Measurements from ENCODE around the gene FHDC1.
A peak's percentile ranks its signal among the peaks of the same experiment; 100 is the strongest.

The FHDC1 gene

DNA sequence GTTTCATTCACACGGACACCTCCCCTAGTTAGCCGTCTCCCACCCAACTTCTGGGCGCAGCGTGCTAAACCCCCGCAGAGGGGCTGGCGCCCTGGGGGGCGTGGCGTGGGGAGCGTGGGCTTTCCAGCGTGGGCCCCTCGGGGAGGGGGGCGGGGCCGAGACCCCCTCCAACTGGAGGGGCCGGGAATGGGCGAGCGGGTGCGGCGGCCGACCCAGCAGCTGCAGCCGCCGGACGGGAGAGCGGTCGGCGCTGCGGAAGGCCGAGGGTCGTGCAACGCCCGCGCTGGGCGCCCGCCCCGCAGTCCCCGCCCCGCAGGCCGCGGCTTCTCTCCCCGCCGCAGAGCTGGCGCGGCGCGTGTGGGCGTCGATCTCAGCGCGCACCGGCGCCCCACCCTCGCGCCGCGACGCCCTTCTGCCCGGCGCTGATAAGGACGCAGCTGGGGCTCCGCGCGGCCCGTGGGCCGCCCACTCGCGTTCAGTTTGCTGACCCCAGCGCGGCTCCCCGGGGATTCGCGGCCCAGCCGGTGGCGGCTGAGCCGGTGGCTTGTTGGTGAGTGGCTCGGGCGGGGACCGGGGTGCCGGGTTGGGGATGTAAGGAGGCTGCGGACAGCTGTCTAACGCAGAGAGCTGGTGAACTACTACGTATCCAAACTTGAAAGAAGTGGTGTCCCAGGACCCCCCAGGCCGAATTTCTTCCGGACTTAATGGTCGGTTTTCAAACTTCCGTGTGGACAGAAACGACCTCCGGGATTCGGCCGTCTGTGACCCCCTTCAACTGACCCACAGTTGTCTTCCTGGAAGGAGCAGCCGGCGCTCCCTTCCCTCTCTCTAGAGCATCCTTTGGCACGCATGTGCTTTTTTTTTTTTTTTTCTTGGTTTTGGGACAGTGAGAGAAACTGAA lies 1.5 kb downstream of the FHDC1 start:
- no peak for DNase-seq

DNA sequence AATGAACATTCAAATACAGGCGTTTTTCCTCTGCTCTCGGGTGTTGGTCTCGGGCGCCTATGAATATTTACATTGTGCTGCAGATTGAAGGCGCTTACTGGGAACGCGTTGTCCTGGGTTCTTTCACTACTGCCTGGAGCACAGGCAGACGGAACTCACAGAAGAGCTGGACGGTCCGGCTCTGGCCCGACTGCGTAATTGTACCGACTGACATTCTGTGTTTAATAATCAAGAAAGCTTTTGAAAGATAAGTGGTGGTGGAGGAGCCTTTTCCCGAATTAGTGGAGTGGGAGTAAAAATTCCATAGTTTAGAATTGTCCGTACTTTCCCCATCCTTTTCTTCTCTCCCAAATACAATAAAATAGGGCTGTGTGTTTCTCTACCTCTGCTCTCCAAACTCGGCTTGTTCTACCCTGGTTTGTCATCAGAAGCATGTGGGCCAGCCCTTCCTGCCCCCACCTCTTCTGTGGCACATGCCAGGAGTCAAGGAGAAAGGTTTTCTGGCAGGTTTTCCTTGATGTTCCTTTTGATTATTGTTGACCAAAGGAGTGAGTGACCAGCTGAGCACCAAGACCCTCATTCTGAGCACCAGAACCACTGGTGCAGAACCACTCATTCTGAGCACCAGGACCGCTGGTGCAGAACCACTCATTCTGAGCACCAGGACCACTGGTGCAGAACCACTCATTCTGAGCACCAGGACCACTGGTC lies 2.3 kb downstream of the FHDC1 start:
- peak in 1 of 2 experiments; percentile 14 for DNase-seq

DNA sequence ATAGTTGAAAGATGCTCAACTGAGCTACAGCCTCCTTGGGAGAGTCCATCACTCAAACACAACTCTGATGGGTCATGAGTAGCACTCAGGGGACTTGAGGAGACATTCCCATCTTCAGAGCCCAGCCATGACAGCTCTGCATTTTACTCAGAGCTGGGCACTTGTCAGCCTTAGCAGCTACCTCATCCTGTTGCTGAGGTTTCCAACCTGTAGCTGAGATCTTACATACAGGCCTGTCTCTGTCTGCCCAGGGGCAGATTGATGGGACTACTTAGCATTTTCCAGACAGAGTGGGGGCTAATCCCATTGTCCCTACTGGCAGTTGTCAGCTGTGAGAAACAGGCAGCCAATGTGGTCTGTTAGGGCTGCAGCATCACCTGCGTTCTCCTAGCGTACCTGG lies 3.5 kb downstream of the FHDC1 start:
- DNase-seq: no peak

DNA sequence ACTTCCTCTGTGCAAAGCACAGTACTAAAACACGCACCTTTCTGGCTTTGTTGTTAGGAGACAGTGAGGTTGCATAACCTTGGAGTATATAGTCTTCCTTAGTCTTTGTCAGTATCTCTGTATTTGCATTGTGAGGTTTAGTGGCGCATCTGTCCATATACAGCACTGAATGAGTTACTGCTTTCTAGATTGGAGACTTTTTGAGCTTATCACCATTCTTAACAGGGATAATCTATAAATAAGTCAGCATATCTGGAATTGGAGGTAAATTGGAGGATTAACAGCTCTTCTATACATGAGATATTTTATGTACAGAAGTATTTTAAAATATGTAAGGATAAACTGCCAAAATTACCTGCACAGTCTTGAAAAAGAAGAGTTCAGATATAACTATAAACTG lies 4.3 kb downstream of the FHDC1 start:
- no peak for DNase-seq

DNA sequence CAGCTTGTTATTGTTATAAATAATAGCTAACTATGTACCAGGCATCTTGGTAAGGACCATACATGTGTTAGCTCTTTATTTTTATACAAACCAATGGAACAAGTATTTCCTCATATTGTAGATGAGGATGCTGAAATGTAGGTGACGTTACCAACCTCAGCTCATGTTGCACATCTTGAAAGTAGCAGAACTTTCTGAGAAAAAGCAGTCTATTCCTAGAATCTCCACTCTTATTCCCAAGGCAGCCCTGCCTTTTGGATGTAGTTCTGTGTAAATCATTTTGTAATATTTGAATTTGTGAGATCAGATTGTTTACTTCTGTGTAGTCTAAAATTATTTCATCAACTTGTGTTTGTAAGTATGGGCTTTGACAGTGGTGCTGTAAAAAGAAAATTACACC lies 5.3 kb downstream of the FHDC1 start:
- no peak for DNase-seq

DNA sequence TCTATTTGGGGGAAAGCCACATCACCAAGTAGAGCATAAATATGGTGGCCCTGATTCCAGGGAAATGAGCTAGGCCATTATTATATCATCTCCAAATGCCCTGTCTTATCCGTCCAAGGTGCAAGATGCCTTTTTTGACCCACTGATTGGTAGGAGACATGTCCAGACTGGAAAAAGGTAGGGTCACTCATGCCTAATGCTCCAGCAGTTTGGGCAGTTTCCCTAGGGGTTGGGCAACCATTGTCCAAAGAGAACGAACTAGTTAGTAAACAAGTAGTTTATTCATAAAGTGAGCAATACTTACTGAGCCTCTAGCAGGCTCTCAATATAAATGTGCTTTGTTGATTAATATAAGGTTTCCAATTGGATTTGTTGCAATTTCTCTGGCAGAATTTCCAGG lies 6.2 kb downstream of the FHDC1 start:
- DNase-seq: no peak

DNA sequence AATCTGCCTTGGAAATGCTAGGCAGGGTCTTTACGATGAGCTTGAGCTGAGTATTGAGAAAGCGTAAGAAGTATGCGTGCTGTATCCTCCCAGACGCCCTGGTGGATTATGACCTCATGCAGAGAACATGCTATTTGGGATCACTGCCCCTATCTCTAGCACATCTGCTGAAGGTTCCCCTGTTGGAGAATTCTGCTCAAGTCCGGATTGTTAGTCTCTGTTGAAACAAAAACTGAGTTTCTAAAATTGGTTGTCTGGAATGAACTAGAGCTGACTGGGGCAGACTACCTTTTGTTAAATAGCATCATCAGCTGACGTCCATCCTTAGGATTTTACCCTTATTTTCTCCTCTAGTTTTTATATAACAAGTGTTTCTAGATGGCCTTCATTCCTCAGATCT lies 7.5 kb downstream of the FHDC1 start:
- DNase-seq: no peak

DNA sequence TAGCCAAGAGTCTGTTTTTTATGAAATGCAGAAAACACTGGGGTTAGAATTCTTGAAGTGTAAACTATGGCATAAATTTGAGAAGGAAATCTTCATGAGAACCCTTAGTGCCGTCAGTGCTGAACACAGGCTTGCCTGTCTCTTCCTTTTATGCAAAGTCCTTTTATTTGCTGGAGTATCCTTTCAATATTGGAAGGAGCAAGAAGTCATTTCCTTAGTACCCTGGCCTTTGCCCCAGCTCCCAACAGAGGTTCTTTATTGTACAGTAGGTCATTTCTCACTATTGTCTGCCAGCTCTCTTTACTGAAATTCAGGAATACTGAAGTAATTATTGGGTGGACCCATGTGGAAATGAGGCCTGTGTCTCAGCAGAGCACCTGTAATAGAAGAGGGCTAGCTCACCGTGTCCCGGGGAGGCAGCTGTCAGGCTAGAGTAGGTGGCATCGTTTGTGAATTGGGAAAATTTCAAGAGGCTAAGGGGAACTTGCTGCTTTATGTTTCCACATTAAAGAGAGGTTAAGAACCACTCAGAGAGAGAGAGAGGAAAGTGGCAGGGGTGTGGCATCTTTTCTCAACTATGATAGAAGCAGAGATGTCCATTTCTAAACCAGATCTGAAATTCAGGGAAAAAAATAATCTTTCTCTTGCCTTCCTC lies 8.7 kb downstream of the FHDC1 start:
- no peak for DNase-seq

DNA sequence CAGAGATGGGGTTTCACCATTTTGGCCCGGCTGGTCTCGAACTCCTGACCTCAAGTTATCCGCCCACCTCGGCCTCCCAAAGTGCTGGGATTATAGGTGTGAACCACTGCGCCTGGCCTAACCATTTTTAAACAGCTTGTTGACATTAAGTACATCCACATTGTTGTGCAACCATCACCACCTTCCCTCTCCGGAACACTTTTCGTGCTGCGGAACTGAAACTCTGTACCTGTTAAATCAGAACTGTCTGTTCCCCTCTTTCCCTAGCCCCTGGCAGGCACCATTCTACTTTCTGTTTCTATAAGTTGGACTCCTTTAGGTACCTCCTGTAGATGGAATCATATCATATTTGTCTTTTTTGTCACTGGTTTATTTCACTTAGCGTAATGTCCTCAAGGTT lies 9.5 kb downstream of the FHDC1 start:
- DNase-seq: no peak

DNA sequence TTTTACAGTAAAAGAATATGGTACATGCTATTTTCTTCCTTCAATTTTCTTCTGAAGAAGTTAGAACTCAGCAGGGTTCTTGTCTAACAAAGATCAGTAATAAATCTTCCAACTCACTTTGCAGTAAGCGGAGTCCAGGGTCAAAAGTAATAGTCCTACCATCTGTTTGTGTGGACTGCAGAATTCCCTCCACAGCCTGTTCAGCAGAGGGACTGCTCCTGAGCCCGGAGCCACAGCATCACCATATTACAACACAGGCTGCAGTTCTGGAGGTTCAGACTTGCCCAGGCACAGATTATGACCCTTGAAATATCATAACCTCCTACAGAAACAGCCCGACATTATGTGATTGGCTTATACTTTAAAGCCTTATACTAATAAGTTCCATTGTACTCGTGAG lies 10.3 kb downstream of the FHDC1 start:
- no peak for DNase-seq

DNA sequence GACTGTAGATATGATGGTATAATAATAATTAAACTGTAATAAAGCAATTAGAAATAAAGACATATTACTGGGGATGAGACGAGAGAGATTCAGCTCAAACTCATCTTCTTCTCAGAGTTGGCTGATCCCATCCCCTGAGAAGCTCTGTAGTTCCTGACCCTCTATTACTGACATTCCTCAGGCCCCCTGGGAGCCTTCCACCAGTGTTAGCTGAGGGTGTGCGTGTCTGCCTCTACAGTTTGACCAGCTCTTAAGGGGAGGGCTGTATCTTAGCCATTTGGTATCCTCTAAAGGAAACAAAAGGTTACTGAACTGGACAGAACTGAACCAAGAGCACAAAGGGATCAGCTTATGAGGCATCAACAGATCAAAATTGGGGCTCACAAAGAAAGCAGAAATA lies 11.2 kb downstream of the FHDC1 start:
- no peak for DNase-seq

DNA sequence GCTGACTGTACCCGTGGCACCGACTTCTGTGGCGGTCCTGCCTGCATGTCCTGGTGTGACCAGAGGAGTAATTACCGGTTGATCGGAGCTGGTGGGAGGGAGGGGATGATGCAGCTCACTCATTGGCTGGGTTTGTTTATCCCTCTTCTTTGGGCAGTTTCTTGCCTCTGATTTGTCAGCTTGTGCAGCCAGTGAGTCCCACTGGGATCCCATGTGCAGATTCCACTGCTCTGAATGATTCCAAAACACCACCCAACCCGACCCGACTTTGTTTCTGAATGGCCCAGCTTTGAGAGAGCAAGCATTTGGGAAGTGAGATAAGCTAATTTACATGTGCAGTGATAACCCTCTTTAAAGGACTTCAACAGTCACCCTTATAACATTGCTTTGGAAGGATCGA lies 13.8 kb downstream of the FHDC1 start:
- DNase-seq: no peak

DNA sequence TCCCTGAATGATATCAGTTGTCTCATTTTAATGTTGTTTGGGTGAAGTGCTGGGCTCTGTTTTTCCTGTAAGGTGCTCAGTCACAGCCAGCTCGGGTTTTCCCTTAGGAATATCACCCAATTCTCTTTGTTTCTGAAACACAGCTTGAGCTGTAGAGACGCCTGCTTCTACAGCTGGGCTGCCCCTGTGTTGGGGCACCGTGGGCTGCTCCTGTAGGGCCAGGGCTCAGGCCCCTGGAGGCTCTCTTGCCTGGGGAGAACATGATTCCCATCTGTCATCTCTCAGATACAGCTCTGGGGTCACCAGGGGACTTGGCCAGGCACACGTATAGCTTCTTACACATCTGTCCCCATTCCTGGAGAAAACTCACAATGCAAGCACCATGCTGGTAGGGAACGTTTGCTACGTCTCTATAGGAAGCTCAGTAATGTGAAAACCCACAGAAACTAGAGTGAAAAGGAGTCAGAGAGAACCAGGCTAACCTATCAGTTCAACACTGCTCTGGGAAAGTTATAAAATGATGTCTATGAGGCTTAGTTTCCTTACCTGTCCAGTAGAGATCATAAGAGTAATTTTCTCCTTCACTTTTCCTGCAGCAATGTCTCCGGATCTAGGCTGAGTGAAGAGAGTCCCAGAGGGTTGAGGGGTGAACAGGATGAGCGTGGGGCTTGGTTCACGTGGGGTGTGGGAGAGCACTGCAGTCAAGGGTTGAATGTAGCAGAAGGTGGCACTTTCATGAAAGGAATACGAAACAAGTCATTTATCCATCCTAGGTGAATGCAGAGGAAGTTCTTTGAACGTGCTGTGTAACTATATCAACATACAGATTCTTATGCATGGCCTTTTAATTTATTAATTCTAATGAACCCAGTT lies 14.5 kb downstream of the FHDC1 start:
- DNase-seq: no peak

DNA sequence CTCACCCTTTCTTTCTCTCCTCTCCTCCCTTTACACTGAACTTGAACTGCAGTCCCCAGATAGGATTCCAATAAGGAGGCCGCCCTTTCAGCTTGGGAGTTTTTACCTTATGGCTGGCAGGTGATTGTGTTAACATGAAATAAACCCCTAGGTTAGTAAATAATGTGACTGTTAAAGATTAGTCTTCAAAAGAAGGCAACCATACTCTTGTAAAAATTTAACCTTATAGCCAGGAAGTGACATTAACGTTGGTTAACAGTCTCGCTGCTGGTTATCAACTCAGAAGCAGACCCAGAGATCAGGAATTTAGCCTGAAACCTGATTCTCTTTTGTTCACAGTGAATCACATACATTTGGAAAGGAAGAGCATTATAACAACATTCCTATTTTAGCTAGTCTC lies 15.2 kb downstream of the FHDC1 start:
- no peak for DNase-seq

DNA sequence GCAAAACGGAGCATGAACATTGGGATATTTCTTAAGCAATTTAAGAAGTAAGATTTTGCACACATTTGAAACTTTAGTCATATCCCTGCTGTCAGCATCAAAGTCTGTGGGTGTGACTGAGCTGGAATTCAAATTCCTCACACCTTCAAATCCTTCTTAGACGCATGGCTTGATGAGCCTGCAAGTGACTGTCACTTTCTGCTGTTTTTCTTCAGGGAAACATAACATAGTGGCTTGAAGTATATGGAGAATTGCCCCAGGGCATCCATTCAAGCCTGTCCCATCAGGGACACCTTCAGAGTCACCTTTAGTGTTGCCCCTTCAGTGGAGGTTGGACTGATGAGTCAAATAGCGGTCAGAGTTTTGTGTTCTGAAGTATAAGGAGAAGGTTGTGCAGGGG lies 17.4 kb downstream of the FHDC1 start:
- DNase-seq: no peak

DNA sequence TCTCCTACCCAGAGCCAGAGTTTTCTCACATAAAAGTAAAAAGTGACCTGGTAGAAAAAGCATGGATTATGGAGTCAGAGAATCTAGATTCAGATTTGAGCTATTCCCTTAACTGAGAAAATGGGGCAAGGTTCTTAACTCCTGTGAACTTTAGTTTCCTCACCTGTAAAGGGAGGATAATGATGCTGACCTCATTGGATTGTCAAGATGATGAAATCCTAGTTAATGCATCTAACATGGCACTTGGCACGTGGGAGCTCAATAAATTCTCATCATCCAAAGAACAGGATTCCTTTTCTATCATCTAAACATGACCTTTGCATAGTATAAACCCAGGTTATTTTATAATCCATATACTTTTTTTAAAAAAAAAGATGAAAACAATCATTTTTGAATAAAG lies 18.6 kb downstream of the FHDC1 start:
- DNase-seq: no peak

DNA sequence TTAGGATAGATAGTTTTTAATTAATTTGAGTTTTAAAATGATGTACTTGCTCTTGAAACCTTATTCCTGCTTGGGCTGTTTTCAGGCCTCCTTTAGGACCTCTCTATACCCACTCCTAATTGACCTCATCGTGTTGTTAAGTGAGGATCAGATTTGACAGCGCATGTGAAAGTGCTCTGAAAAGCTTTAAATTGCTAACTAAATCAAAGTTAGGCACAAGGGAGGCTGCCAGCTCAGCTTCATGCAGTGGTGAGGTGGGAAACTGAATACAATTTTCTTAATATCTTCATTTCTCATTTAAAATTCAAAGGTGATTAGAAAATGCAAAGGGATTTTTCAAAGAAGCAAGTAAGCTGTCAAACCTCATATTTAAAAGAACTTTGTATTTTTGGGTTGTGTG lies 20.0 kb downstream of the FHDC1 start:
- DNase-seq: no peak

DNA sequence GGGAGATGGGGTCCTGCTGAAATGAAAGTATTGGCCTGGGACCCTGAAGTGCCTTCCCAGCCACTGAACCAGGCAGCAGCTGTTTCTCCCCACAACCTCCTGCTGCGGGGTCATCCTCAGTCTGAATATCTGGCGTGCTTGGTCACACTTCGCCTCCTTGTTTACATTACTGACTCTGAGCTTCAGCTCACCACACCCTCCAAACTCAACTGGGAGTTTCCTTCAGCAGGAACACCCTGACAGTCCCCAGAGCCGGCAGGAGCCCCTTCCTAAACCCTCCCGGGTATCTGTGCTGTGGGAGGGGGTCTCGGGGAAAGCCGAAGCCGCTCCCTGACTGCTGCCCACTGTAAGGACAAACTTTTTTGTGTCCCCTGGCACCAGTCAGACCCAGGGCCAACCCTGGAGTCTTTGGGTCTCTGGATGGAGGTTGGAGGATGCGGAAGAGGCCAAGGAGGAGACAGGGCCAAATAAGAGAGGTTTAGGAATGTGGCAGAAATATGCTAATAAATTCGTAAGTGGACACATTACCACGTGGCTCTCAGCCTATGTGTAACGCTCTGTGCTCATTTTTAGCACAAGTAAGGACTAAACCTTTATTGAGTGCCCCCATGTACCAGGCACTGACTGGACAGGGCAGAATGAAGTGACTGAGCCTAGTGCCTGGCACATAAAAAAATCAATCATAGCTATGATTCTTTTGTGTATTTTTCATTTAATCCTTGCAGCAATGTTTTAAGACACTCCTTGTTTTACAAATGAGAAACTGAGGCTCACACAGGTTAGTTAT lies 20.7 kb downstream of the FHDC1 start:
- DNase-seq: no peak

DNA sequence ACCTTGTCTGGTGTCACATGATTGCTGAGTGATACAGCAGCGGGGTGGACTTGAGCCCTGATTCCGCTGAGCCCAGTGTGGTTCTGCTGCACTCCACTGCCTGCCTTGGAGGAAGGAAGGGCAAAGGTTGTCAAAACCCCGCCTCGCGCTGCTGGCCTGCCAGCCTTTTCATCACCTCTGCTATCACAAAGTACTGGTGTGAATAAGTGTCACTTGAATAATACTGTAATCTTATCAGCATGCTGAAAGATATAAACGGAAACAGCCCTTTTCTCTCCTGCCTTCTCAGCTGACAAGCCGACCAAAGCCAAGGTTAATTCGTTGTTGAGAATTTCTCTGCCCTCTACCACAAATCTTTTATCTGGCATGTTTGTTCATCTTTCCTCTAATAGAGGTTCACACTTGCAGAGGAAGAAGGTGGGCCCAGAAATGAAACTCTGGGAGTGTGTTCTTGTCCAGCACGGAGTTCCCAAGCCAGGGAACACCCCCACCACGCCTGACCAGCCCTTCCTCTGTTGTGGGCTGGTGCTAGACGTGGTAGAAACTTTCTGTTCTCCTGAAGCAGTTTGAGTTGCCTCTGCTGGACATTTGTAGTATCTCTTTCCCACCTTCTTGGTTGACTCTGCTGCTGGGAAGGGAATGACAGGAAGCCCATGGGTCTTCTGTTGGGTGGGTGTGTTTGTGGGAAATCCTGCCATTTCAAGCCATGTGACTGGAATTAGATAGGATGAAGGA lies 21.5 kb downstream of the FHDC1 start:
- DNase-seq: no peak

DNA sequence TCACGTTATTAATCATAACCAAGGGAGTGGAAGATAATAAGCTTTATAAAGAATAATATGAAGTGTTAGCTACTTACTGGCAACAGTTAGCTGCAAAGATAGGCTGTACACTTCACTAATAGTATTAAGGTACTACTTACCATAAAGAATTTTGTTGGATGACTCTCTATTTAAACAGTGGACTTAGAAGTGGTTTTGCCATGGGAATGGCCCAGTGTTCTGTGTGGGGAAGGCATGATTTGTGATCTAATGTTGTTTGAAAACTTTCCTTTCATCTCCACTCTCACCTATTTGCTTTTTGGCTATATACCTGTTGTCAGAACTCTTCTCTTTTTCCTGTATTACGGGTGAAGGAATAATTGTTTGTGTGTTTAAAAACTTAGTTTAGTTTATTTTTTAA lies 23.0 kb downstream of the FHDC1 start:
- DNase-seq: no peak

DNA sequence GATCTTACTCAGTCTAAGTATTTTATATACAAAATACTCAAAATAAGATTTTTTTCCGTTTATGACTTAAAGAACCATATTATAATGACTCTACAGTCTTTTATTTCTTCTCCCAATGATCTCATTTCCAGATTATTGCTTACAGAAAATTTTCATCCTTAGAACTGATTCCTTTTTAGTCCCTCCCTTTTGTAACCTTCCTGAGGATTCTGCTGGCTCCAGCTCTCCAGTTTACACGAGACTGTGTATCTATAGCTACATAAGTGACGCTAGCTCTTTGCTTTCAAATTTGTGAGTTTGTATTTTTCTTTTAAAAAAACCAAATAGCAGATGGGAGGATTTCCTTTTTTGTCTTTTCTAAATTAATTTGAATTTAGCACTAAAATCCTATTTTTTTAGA lies 24.0 kb downstream of the FHDC1 start:
- DNase-seq: no peak

Data from NCI-H187 (cell line).